Liver (tissue), 9 donors: ENCODE measurements around the gene GSPT1. TPM values are rescaled to one million over a fixed set of nuclear protein-coding genes. Genes with fewer than 3 reads are reported as not detected.
"Not testable (repeated sequence)": the region's sequence is repeated elsewhere in the genome, so short reads cannot be mapped to it uniquely, and the experiment has no call there.

ENCODE experiments used
- DNase-seq: peaks from one replicate; pipeline ENCODE4 v3.0.0-alpha.2; 2017; ENCODE audit warnings: low spot score
- H3K27ac ChIP-seq, 2 donors: one replicate each; pipeline ENCODE4 v1.7.0; 2013; ENCODE audit warnings: inconsistent platforms in 2 of 2, low read length in 2 of 2, control low read depth in 1 of 2, low read depth in 1 of 2, mild to moderate bottlenecking in 1 of 2
- H3K27me3 ChIP-seq, 4 donors: one replicate each; pipeline versions ENCODE4 v1.6.1 to v1.7.0; 2013; ENCODE audit warnings: low read length in 3 of 4, inconsistent platforms in 1 of 4, mild to moderate bottlenecking in 1 of 4, moderate library complexity in 1 of 4; ENCODE audit not compliant: control insufficient read depth in 4 of 4, insufficient read depth in 4 of 4
- H3K36me3 ChIP-seq, 4 donors: one replicate each; pipeline versions ENCODE4 v1.6.1 to v1.7.0; 2013; ENCODE audit warnings: low read length in 3 of 4, mild to moderate bottlenecking in 3 of 4, low read depth in 1 of 4, moderate library complexity in 1 of 4; ENCODE audit not compliant: control insufficient read depth in 4 of 4, insufficient read depth in 3 of 4
- H3K4me1 ChIP-seq, 4 donors: one replicate each; pipeline versions ENCODE4 v1.6.1 to v1.7.0; 2013; ENCODE audit warnings: low read length in 3 of 4, mild to moderate bottlenecking in 3 of 4, moderate library complexity in 1 of 4; ENCODE audit not compliant: control insufficient read depth in 4 of 4, insufficient read depth in 4 of 4
- H3K4me3 ChIP-seq, 3 donors: one replicate each; pipeline versions ENCODE4 v1.6.1 to v1.7.0; 2013; ENCODE audit warnings: low read length in 3 of 3, control low read depth in 1 of 3, low read depth in 1 of 3, mild to moderate bottlenecking in 1 of 3
- H3K9ac ChIP-seq, 2 donors: one replicate each; pipeline ENCODE4 v1.7.0; 2013; ENCODE audit warnings: low read length in 2 of 2, mild to moderate bottlenecking in 2 of 2, moderate library complexity in 2 of 2, control low read depth in 1 of 2, low read depth in 1 of 2
- H3K9me3 ChIP-seq, 4 donors: one replicate each; pipeline versions ENCODE4 v1.6.1 to v1.7.0; 2013; ENCODE audit warnings: low read length in 3 of 4; ENCODE audit not compliant: control insufficient read depth in 4 of 4
- ATF3 ChIP-seq: IDR thresholded peaks from 2 replicates; pipeline ENCODE4 v1.6.1; 2016; ENCODE audit warnings: antibody characterized with exemption
- CTCF ChIP-seq: fragments of 150-350 bp; IDR thresholded peaks from 2 replicates; pipeline ENCODE4 v1.5.1; 2017; ENCODE audit warnings: improper control_type of control experiment, low read depth, low read length; ENCODE audit not compliant: missing input control
- EGR1 ChIP-seq, 2 donors: IDR thresholded peaks; 2 replicates each; pipeline ENCODE4 v1.6.1; 2016 to 2018; ENCODE audit warnings: antibody characterized with exemption in 2 of 2, low read depth in 2 of 2
- FOXA2 ChIP-seq: IDR thresholded peaks from 2 replicates; pipeline ENCODE4 v1.6.1; 2016; ENCODE audit warnings: antibody characterized with exemption
- GABPA ChIP-seq, 2 donors: IDR thresholded peaks in 1 of 2; conservative IDR thresholded peaks in 1 of 2; 2 replicates each; pipeline ENCODE4 v1.6.1; 2016; ENCODE audit warnings: antibody characterized with exemption in 2 of 2, mild to moderate bottlenecking in 1 of 2, moderate library complexity in 1 of 2
- HNF4A ChIP-seq, 2 donors: conservative IDR thresholded peaks; 2 replicates each; pipeline ENCODE4 v1.6.1; 2016; ENCODE audit warnings: antibody characterized with exemption in 2 of 2, mild to moderate bottlenecking in 2 of 2
- MAX ChIP-seq: IDR thresholded peaks from 2 replicates; pipeline ENCODE4 v1.6.1; 2016; ENCODE audit warnings: antibody characterized with exemption
- RAD21 ChIP-seq, 2 donors: IDR thresholded peaks; 2 replicates each; pipeline ENCODE4 v1.6.1; 2016; ENCODE audit warnings: antibody characterized with exemption in 2 of 2, mild to moderate bottlenecking in 2 of 2
- RXRA ChIP-seq, 2 donors: IDR thresholded peaks; 2 replicates each; pipeline ENCODE4 v1.6.1; 2017 to 2018; ENCODE audit warnings: antibody characterized with exemption in 2 of 2, mild to moderate bottlenecking in 1 of 2
- SP1 ChIP-seq: IDR thresholded peaks from 2 replicates; pipeline ENCODE4 v1.6.1; 2018; ENCODE audit warnings: antibody characterized with exemption, mild to moderate bottlenecking
- TAF1 ChIP-seq: conservative IDR thresholded peaks from 2 replicates; pipeline ENCODE4 v1.6.1; 2016; ENCODE audit warnings: antibody characterized with exemption, mild to moderate bottlenecking
- ZBTB33 ChIP-seq: IDR thresholded peaks from 2 replicates; pipeline ENCODE4 v1.6.1; 2016; ENCODE audit warnings: antibody characterized with exemption
- WGBS: extraction: QIAGEN DNeasy Blood & Tissue Kit; methylation state at CpG from one replicate; pipeline ENCODE4 v1.1.7; 2013; 5-methylcytosine and 5-hydroxymethylcytosine counted together
- polyA plus RNA-seq, 2 donors: library from polyadenylated mRNA; stranded (reverse) in 1 of 2; unstranded in 1 of 2; fragments of 200-250 nt in 1 of 2; fragments of >200 nt in 1 of 2; fragmentation: Nextera tagmentation in 1 of 2; extraction: Ambion mirVana in 1 of 2; gene quantifications; one replicate each; pipeline versions ENCODE4 v1.2.1 to v1.2.3, GENCODE V29; 2013 to 2015
- total RNA-seq, 2 donors: library from RNA; depleted of rRNA; stranded (reverse); fragments of >200 nt; gene quantifications; one replicate each; pipeline ENCODE4 v1.2.3, GENCODE V29; 2014
- donor health status: healthy.
- donor health status: healthy.
- donor health status: healthy.
- donor health status: healthy.
- donor health status: healthy.

Gene GSPT1
- total and polyA plus RNA-seq, 4 donors = 24.2 to 67.6 (median 41.9) TPM

- WGBS = 90% methylated on average over 5 of the region's 5 CpGs
- no peaks in the 10 kb centered on the region for H3K27me3 ChIP-seq
- H3K36me3 ChIP-seq = no peaks in the 10 kb centered on the region
- no peak overlapping the region for H3K4me3 ChIP-seq
- no peak for DNase-seq
- no peaks in the 10 kb centered on the region for H3K4me1 ChIP-seq
- TF ChIP-seq FOXA2 (no peak), RXRA (IDR thresholded peaks at IDR 0.05) (no peak)
- no peak overlapping the region for H3K27ac ChIP-seq
- no peak overlapping the region for H3K9ac ChIP-seq
- no peaks in the 10 kb centered on the region for H3K9me3 ChIP-seq
These were observed 87.1 kb downstream of the GSPT1 start for GRCh38 chr16:11828696-11829095.

- H3K4me1 ChIP-seq, H3K27ac ChIP-seq, DNase-seq, H3K36me3 ChIP-seq, H3K9me3 ChIP-seq, H3K9ac ChIP-seq, H3K4me3 ChIP-seq, H3K27me3 ChIP-seq: not testable (repeated sequence)
- 93% methylated on average over 13 of the region's 13 CpGs for WGBS
These were observed 90.1 kb downstream of the GSPT1 start for GRCh38 chr16:11825520-11826165.

GRCh38 chr16:11824362-11824761 lies 91.4 kb downstream of the GSPT1 start:
- TF ChIP-seq ZBTB33 (no peak), TAF1 (no peak), ATF3 (no peak), RXRA (IDR thresholded peaks at IDR 0.05) (peak; percentile 73 to 84), SP1 (peak; percentile 57), HNF4A (conservative IDR thresholded peaks at IDR 0.05) (peak; percentile 5 to 35), RAD21 (IDR thresholded peaks at IDR 0.05) (peak in 1 of 2 donors; percentile 16), MAX (peak; percentile 9), GABPA (IDR thresholded peaks at IDR 0.05 in 1 of 2, conservative IDR thresholded peaks at IDR 0.05 in 1 of 2) (no peak), EGR1 (IDR thresholded peaks at IDR 0.05; ENCODE audit: low read depth in 2 of 2) (no peak), CTCF (no peak)

GRCh38 chr16:11823645-11824044 lies 92.1 kb downstream of the GSPT1 start:
- not testable (repeated sequence) for H3K36me3 ChIP-seq, H3K4me1 ChIP-seq, H3K27ac ChIP-seq, H3K9me3 ChIP-seq, H3K4me3 ChIP-seq, H3K27me3 ChIP-seq, DNase-seq, H3K9ac ChIP-seq
- WGBS = 94% methylated on average over 5 of the region's 5 CpGs

More at GRCh38 chr16:11824362-11824761, 91.4 kb downstream of the GSPT1 start:
- no peak for DNase-seq
- no peaks in the 10 kb centered on the region for H3K27me3 ChIP-seq
- peaks cover 0 to 3% (median 0%) of the 10 kb centered on the region in 4 donors for H3K4me1 ChIP-seq
- H3K4me3 ChIP-seq = no peak overlapping the region
- H3K27ac ChIP-seq = no peak overlapping the region
- 25% methylated on average over 5 of the region's 5 CpGs for WGBS
- no peaks in the 10 kb centered on the region for H3K9me3 ChIP-seq
- H3K9ac ChIP-seq = no peak overlapping the region
- no peaks in the 10 kb centered on the region for H3K36me3 ChIP-seq
